Prostate gland (tissue), 2 donors: ENCODE measurements around the gene SMARCD1. TPM values are rescaled to one million over a fixed set of nuclear protein-coding genes. Genes with fewer than 3 reads are reported as not detected.

ENCODE experiments used
- DNase-seq: peaks from one replicate; pipeline ENCODE4 v3.0.0-alpha.2; 2019; ENCODE audit warnings: low spot score
- H3K27ac ChIP-seq, 2 donors: fragments of 200-600 bp; sonication (generic); 2 replicates each; pipeline ENCODE4 v1.5.1; 2017 to 2019
- H3K27me3 ChIP-seq: fragments of 200-600 bp; sonication (generic); replicated peaks from 2 replicates; pipeline ENCODE4 v1.5.1; 2019; ENCODE audit not compliant: insufficient read depth
- H3K36me3 ChIP-seq, 2 donors: fragments of 200-600 bp; sonication (generic); 1 replicate in 1 of 2; 2 replicates in 1 of 2; pipeline versions ENCODE4 v1.5.1 to v1.8.1; 2017 to 2019
- H3K4me1 ChIP-seq: fragments of 200-600 bp; sonication (generic); replicated peaks from 2 replicates; pipeline ENCODE4 v1.5.1; 2019
- H3K4me3 ChIP-seq, 2 donors: fragments of 200-600 bp; sonication (generic); 2 replicates each; pipeline ENCODE4 v1.5.1; 2017 to 2019
- H3K9me3 ChIP-seq: fragments of 200-600 bp; sonication (generic); 2 replicates; pipeline ENCODE4 v1.5.1; 2017
- CTCF ChIP-seq, 4 experiments: fragments of 200-600 bp in 2 of 4; fragments of 450-650 bp in 2 of 4; sonication (generic) in 2 of 4; IDR thresholded peaks; 1 replicate in 3 of 4; 2 replicates in 1 of 4; pipeline ENCODE4 v1.5.1; 2016 to 2019; ENCODE audit warnings: antibody characterized with exemption in 4 of 4, mild to moderate bottlenecking in 2 of 4, moderate library complexity in 2 of 4
- POLR2A ChIP-seq: fragments of 450-650 bp; IDR thresholded peaks from one replicate; pipeline ENCODE4 v1.6.1; 2016; ENCODE audit warnings: antibody characterized with exemption, mild to moderate bottlenecking
- POLR2AphosphoS5 ChIP-seq: sonication (generic); formaldehyde crosslinking; IDR thresholded peaks from one replicate; pipeline ENCODE4 v1.6.1; 2017; ENCODE audit warnings: antibody characterized with exemption
- WGBS: methylation state at CpG from one replicate; pipeline ENCODE4 v1.1.5; 2018; 5-methylcytosine and 5-hydroxymethylcytosine counted together
- intact Hi-C: fragments of 100-400 bp; cut with DNase I; formaldehyde crosslinking; loops from one replicate; pipeline ENCODE4 v1.14.2; 2022
- total RNA-seq, 2 donors: library from RNA; depleted of rRNA; stranded (reverse); fragments of >200 nt; gene quantifications; one replicate each; pipeline ENCODE4 v1.1.0, GENCODE V29; 2016

SMARCD1 gene
- total RNA-seq, 2 donors from 2014 or later = 72.9 to 90.1 TPM

DNA sequence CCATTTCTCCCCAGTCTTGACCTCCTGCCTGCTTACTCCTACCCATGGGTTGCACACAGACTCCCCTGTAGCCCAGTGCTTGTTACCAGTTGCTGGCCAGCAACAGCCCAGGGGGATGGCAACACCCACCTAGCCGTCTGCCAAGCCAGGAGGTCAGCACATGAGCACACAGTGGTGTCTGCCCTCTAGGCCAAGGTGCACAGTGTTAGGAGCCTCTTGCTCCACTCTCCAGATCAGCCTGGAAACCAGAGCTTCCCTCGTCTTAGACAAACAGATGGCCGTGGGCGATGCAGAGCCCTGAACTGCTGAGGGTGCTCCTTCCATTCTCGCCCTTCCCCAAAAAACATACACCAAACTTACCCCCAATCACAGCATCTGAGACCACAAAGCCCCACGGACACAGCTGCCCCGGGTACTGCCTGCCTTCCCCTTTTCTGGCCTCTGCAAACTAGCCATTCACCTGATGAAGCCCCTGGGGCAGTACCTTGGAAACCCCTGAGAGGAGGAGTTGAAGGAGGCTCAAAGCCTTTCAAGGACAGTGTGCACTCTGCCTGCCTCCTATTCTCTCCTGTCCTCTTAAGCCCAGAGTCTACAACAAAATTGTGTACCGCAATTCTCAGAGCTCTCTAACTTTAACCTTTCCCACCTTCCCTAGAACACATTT, 17.6 kb downstream of the SMARCD1 start:
- H3K4me3 ChIP-seq = no peak overlapping the region
- no peaks in the 10 kb centered on the region for H3K9me3 ChIP-seq
- no peaks in the 10 kb centered on the region for H3K27me3 ChIP-seq
- no peak for TF ChIP-seq POLR2A
- no peak for TF ChIP-seq CTCF (IDR thresholded peaks at IDR 0.05)
- no peak for TF ChIP-seq POLR2AphosphoS5
- H3K4me1 ChIP-seq = peaks cover 5% of the 10 kb centered on the region
- peaks cover 3 to 10% of the 10 kb centered on the region in 2 donors for H3K36me3 ChIP-seq
- intact Hi-C loops = loop anchor here (10.0 kb wide), 1 partner anchor 212 kb away; no protein-coding TSS in a partner anchor
- 82% methylated on average over 8 of the region's 8 CpGs for WGBS
- DNase-seq = no peak
- H3K27ac ChIP-seq = no peak overlapping the region

GRCh38 chr12:50103351-50103750, 18.2 kb downstream of the SMARCD1 start:
- Histone ChIP-seq H3K27me3 (no peaks in the 10 kb centered on the region), H3K36me3 (peaks cover 0 to 10% of the 10 kb centered on the region in 2 donors), H3K4me1 (peaks cover 5% of the 10 kb centered on the region), H3K4me3 (no peak overlapping the region), H3K27ac (no peak overlapping the region), H3K9me3 (no peaks in the 10 kb centered on the region)
- TF ChIP-seq POLR2A = no peak
- TF ChIP-seq CTCF (IDR thresholded peaks at IDR 0.05) = no peak
- no peak for TF ChIP-seq POLR2AphosphoS5
- 94% methylated on average over 2 of the region's 2 CpGs for WGBS
- no peak for DNase-seq
- intact Hi-C loops = loop anchor here (10.0 kb wide), 1 partner anchor 211 kb away; no protein-coding TSS in a partner anchor

DNA sequence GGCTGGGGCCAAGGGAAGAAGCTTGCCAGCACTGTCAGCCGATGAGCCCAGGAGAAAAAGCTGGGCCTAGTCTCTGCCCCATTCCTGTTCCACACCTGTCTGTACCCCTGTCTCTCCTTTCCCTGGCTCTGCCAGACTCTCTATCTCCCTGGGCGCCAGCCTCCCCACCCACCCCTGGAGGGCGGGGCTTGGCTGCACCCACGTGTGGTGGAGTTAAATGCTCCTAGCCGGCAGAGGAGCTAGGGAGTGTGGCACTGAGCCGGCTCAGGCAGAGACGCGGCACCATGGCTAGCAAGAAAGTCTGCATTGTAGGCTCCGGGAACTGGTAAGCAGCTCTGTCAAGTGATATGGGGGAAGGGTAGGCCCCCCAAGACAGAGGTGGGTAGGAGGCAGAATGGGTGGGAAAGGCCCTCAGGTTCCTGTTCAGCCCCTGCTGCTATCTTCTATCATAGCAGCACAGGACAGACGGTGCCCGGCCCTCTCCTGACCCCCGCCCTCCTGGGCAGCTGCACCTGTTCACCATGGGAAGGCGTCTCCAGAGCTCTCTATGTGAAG, 18.7 kb downstream of the SMARCD1 start, which contains the start of gene GPD1:
Gene GPD1, plus strand, starts transcription at position 242 of the 555 bp plus-strand sequence. Its CDS starts 43 bp downstream, at position 285.
- intact Hi-C loops = loop anchor here (10.0 kb wide), 1 partner anchor 211 kb away; no protein-coding TSS in a partner anchor
- TF ChIP-seq CTCF (IDR thresholded peaks at IDR 0.05) (peak in 2 of 4 experiments; percentile 11 to 23), POLR2A (peak; percentile 57), POLR2AphosphoS5 (peak; percentile 82)
- 18% methylated on average over 13 of the region's 13 CpGs for WGBS
- Histone ChIP-seq H3K9me3 (no peaks in the 10 kb centered on the region), H3K4me3 (no peak within 1 kb of the TSS), H3K27me3 (no peaks in the 10 kb centered on the region), H3K4me1 (peaks cover 5% of the 10 kb centered on the region), H3K36me3 (peaks cover 0 to 8% of the 10 kb centered on the region in 2 donors), H3K27ac (no peak within 1 kb of the TSS)
- DNase-seq = peak; percentile 77

DNA sequence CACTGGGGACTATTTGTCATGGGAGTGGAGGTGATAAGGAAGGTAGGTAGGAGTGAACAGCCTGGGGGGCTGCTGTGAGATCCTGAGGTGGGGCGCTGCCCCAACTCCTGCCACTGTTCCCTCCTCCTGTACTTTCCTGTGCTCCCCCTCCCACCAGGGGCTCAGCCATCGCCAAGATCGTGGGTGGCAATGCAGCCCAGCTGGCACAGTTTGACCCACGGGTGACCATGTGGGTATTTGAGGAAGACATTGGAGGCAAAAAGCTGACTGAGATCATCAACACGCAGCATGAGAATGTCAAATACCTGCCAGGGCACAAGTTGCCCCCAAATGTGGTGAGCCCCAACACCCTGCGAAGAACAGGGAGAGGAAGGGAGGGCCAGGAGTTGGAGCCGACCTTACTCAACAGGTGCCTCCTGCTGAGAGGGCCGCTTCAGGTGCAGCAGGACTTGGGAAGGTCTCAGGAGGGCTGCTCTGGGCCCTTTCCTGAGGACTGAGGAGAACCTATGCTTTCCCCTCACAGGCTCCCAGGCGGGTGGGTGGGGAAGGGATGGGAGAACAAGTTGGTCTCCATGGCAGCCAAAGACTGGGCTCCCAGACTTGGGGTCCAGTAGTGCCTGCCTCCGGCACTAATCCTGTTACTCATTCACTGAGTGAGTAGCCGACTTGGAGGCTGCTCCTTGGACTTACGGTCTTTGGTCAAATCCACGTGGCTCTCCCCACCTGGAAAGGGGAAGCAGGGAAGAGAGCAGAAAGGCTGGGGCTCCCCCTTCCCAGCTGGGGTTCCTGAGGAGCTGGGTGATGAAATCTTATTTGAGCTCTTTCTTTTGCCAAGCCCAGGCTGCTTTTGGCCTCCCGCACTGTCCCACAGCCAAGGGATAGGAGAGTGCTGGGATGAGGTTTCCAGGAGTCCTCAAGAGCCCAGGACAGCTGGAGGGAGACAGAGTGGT, 19.6 kb downstream of the SMARCD1 start:
- TF ChIP-seq POLR2A = no peak
- TF ChIP-seq CTCF (IDR thresholded peaks at IDR 0.05) = no peak
- no peak for TF ChIP-seq POLR2AphosphoS5
- no peak overlapping the region for H3K27ac ChIP-seq

More for the DNA sequence above, 19.6 kb downstream of the SMARCD1 start:
- Histone ChIP-seq H3K27me3 (no peaks in the 10 kb centered on the region), H3K4me1 (peaks cover 5% of the 10 kb centered on the region), H3K4me3 (no peak overlapping the region), H3K9me3 (no peaks in the 10 kb centered on the region), H3K36me3 (peaks cover 0 to under 1% of the 10 kb centered on the region in 2 donors)
- 69% methylated on average over 14 of the region's 14 CpGs for WGBS
- no peak for DNase-seq
- intact Hi-C loops = loop anchor here (10.0 kb wide), 1 partner anchor 210 kb away; no protein-coding TSS in a partner anchor
